Prostate gland (tissue), 2 donors: ENCODE data around the gene FBXL13. TPM values are rescaled to one million over a fixed set of nuclear protein-coding genes. Genes with fewer than 3 reads are reported as not detected.

Source experiments
- DNase-seq: peaks from one replicate; pipeline ENCODE4 v3.0.0-alpha.2; 2019; ENCODE audit warnings: low spot score
- H3K27ac ChIP-seq, 2 donors: fragments of 200-600 bp; sonication (generic); 2 replicates each; pipeline ENCODE4 v1.5.1; 2017 to 2019
- H3K27me3 ChIP-seq: fragments of 200-600 bp; sonication (generic); replicated peaks from 2 replicates; pipeline ENCODE4 v1.5.1; 2019; ENCODE audit not compliant: insufficient read depth
- H3K36me3 ChIP-seq, 2 donors: fragments of 200-600 bp; sonication (generic); 1 replicate in 1 of 2; 2 replicates in 1 of 2; pipeline versions ENCODE4 v1.5.1 to v1.8.1; 2017 to 2019
- H3K4me1 ChIP-seq: fragments of 200-600 bp; sonication (generic); replicated peaks from 2 replicates; pipeline ENCODE4 v1.5.1; 2019
- H3K4me3 ChIP-seq, 2 donors: fragments of 200-600 bp; sonication (generic); 2 replicates each; pipeline ENCODE4 v1.5.1; 2017 to 2019
- H3K9me3 ChIP-seq: fragments of 200-600 bp; sonication (generic); 2 replicates; pipeline ENCODE4 v1.5.1; 2017
- POLR2A ChIP-seq: fragments of 450-650 bp; IDR thresholded peaks from one replicate; pipeline ENCODE4 v1.6.1; 2016; ENCODE audit warnings: antibody characterized with exemption, mild to moderate bottlenecking
- POLR2AphosphoS5 ChIP-seq: sonication (generic); formaldehyde crosslinking; IDR thresholded peaks from one replicate; pipeline ENCODE4 v1.6.1; 2017; ENCODE audit warnings: antibody characterized with exemption
- WGBS: methylation state at CpG from one replicate; pipeline ENCODE4 v1.1.5; 2018; 5-methylcytosine and 5-hydroxymethylcytosine counted together
- intact Hi-C: fragments of 100-400 bp; cut with DNase I; formaldehyde crosslinking; loops from one replicate; pipeline ENCODE4 v1.14.2; 2022
- total RNA-seq, 2 donors: library from RNA; depleted of rRNA; stranded (reverse); fragments of >200 nt; gene quantifications; one replicate each; pipeline ENCODE4 v1.1.0, GENCODE V29; 2016
- TF ChIP-seq, protein P1 (sequence below), 4 experiments: fragments of 200-600 bp in 2 of 4; fragments of 450-650 bp in 2 of 4; sonication (generic) in 2 of 4; IDR thresholded peaks; 1 replicate in 3 of 4; 2 replicates in 1 of 4; pipeline ENCODE4 v1.5.1; 2016 to 2019; ENCODE audit warnings: antibody characterized with exemption in 4 of 4, mild to moderate bottlenecking in 2 of 4, moderate library complexity in 2 of 4

FBXL13 gene
- total RNA-seq, 2 donors from 2014 or later = 2.6 to 5.4 TPM

GRCh38 chr7:102890292-102890970, 184.2 kb downstream of the FBXL13 start:
- no peaks in the 10 kb centered on the region for H3K9me3 ChIP-seq
- no peak overlapping the region for H3K27ac ChIP-seq
- DNase-seq = no peak
- no peak overlapping the region for H3K4me3 ChIP-seq
- intact Hi-C loops = no loop called here
- no peaks in the 10 kb centered on the region for H3K36me3 ChIP-seq
- 47% methylated on average over 2 of the region's 2 CpGs for WGBS
- TF ChIP-seq POLR2A = no peak
- TF ChIP-seq, protein P1, sequence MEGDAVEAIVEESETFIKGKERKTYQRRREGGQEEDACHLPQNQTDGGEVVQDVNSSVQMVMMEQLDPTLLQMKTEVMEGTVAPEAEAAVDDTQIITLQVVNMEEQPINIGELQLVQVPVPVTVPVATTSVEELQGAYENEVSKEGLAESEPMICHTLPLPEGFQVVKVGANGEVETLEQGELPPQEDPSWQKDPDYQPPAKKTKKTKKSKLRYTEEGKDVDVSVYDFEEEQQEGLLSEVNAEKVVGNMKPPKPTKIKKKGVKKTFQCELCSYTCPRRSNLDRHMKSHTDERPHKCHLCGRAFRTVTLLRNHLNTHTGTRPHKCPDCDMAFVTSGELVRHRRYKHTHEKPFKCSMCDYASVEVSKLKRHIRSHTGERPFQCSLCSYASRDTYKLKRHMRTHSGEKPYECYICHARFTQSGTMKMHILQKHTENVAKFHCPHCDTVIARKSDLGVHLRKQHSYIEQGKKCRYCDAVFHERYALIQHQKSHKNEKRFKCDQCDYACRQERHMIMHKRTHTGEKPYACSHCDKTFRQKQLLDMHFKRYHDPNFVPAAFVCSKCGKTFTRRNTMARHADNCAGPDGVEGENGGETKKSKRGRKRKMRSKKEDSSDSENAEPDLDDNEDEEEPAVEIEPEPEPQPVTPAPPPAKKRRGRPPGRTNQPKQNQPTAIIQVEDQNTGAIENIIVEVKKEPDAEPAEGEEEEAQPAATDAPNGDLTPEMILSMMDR (IDR thresholded peaks at IDR 0.05) = no peak
- no peak for TF ChIP-seq POLR2AphosphoS5
- no peaks in the 10 kb centered on the region for H3K27me3 ChIP-seq
- H3K4me1 ChIP-seq = no peaks in the 10 kb centered on the region

DNA sequence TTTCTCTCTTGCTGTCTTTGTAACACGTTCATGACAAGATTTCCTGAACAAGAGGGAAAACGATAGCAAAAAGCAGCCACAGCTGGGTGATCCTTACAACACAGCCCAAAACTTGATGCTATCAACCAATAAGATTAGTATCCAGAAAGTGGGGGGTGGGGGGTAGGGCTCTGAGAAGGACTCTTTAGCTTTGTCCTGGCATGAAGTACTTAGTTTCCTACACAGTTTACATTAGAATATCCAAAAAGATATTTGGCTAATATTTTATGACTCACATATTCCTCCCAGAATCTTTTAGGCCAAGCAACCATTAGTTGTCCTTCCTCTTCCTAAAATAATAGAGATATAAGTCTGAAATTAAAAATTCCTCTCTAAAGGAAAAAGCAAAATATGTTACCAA, 184.7 kb downstream of the FBXL13 start:
- no peaks in the 10 kb centered on the region for H3K27me3 ChIP-seq
- no peaks in the 10 kb centered on the region for H3K36me3 ChIP-seq
- no peaks in the 10 kb centered on the region for H3K9me3 ChIP-seq
- H3K4me3 ChIP-seq = no peak overlapping the region
- no peak overlapping the region for H3K27ac ChIP-seq
- TF ChIP-seq POLR2AphosphoS5 (no peak), POLR2A (no peak)
- TF ChIP-seq, protein P1 (IDR thresholded peaks at IDR 0.05) = no peak
- 66% methylated on average over 2 of the region's 2 CpGs for WGBS
- H3K4me1 ChIP-seq = no peaks in the 10 kb centered on the region
- no peak for DNase-seq
- intact Hi-C loops = no loop called here

DNA sequence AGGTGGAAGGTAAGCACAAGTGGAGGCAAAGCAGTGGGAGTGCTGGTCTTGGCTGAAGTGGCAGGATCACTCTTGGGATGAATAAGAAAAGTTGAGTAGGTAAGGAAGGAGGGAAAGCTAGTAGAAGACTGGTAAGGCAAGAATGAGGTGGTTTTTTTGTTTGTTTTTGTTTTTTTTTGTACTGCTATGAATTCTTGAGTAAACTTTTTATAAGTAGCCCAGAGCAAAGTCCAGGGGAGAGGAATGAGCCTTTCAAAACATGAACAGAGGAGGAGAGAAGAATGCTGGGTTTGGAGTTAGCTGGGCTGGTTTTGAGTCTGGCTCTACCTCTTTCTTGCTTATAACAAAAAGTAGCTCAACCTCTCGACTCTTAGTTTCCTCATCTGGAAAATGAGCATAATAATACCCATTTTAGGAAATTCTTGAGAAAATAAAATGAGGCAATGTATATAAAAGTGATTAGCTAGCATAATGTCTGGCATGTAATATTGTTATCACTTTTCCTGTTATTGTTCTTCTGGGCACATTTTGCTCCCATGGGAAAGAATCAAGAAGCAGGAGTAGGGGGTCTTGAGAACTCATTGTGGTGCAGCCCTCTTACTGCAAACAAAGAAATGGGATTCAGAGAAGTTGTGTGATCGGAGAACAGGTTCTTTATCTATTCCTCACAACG, 185.9 kb downstream of the FBXL13 start:
- TF ChIP-seq, protein P1 (IDR thresholded peaks at IDR 0.05) = no peak
- TF ChIP-seq POLR2A = no peak
- TF ChIP-seq POLR2AphosphoS5 = no peak
- no peak overlapping the region for H3K27ac ChIP-seq
- H3K36me3 ChIP-seq = no peaks in the 10 kb centered on the region
- no peak for DNase-seq
- no peaks in the 10 kb centered on the region for H3K27me3 ChIP-seq
- no peak overlapping the region for H3K4me3 ChIP-seq
- H3K4me1 ChIP-seq = no peaks in the 10 kb centered on the region
- intact Hi-C loops = no loop called here
- H3K9me3 ChIP-seq = no peaks in the 10 kb centered on the region
- WGBS = 88% methylated on average over 3 of the region's 3 CpGs

GRCh38 chr7:102883098-102883860, 191.3 kb downstream of the FBXL13 start:
- WGBS = 17% methylated on average over 6 of the region's 6 CpGs
- Histone ChIP-seq H3K36me3 (no peaks in the 10 kb centered on the region), H3K9me3 (no peaks in the 10 kb centered on the region), H3K4me1 (no peaks in the 10 kb centered on the region), H3K4me3 (no peak overlapping the region), H3K27ac (no peak overlapping the region), H3K27me3 (no peaks in the 10 kb centered on the region)
- intact Hi-C loops = no loop called here
- DNase-seq = no peak
- TF ChIP-seq POLR2A (no peak), POLR2AphosphoS5 (no peak)
- TF ChIP-seq, protein P1 (IDR thresholded peaks at IDR 0.05) = no peak
